WTC11 (cell line): Measurements from ENCODE around the gene DHPS.

Experiments
- CREM ChIP-seq: sonication (generic); formaldehyde crosslinking; IDR thresholded peaks from 2 replicates; pipeline ENCODE4 v1.8.1; 2022; ENCODE audit warnings: mild to moderate bottlenecking, missing genetic modification reagents, moderate library complexity
- JAZF1 ChIP-seq: fragments of 250-450 bp; sonication (Bioruptor Pico); IDR thresholded peaks from 2 replicates; pipeline ENCODE4 v1.9.0; 2021; ENCODE audit warnings: moderate library complexity, mild to moderate bottlenecking, inconsistent platforms
- TP53 ChIP-seq: sonication (generic); formaldehyde crosslinking; IDR thresholded peaks from 2 replicates; pipeline ENCODE4 v1.8.1; 2023; ENCODE audit warnings: mild to moderate bottlenecking, missing genetic modification reagents
- ZNF263 ChIP-seq: sonication (generic); formaldehyde crosslinking; IDR thresholded peaks from 2 replicates; pipeline ENCODE4 v1.8.1; 2022; ENCODE audit warnings: low read depth, mild to moderate bottlenecking, moderate library complexity, missing genetic modification reagents
- TF ChIP-seq, protein P1 (sequence below): sonication (generic); formaldehyde crosslinking; IDR thresholded peaks from 2 replicates; pipeline ENCODE4 v1.8.0; 2022; ENCODE audit warnings: mild to moderate bottlenecking, missing genetic modification reagents
- TF ChIP-seq, protein P2 (sequence below): fragments of 200-600 bp; IDR thresholded peaks from 2 replicates; pipeline ENCODE4 v1.8.0; 2022; ENCODE audit warnings: antibody characterized with exemption
- TF ChIP-seq, protein P3 (sequence below): sonication (generic); formaldehyde crosslinking; IDR thresholded peaks from 2 replicates; pipeline ENCODE4 v1.8.1; 2023; ENCODE audit warnings: mild to moderate bottlenecking, moderate library complexity, missing genetic modification reagents

GRCh38 chr19:12638611-12639182, 43.0 kb downstream of the DHPS start:
- no peak for TF ChIP-seq JAZF1 (CRISPR knock-in tag)
- no peak for TF ChIP-seq TP53 (CRISPR knock-in tag)
- no peak for TF ChIP-seq CREM
- TF ChIP-seq, protein P1, sequence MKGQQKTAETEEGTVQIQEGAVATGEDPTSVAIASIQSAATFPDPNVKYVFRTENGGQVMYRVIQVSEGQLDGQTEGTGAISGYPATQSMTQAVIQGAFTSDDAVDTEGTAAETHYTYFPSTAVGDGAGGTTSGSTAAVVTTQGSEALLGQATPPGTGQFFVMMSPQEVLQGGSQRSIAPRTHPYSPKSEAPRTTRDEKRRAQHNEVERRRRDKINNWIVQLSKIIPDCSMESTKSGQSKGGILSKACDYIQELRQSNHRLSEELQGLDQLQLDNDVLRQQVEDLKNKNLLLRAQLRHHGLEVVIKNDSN, result no peak
- TF ChIP-seq, protein P2, sequence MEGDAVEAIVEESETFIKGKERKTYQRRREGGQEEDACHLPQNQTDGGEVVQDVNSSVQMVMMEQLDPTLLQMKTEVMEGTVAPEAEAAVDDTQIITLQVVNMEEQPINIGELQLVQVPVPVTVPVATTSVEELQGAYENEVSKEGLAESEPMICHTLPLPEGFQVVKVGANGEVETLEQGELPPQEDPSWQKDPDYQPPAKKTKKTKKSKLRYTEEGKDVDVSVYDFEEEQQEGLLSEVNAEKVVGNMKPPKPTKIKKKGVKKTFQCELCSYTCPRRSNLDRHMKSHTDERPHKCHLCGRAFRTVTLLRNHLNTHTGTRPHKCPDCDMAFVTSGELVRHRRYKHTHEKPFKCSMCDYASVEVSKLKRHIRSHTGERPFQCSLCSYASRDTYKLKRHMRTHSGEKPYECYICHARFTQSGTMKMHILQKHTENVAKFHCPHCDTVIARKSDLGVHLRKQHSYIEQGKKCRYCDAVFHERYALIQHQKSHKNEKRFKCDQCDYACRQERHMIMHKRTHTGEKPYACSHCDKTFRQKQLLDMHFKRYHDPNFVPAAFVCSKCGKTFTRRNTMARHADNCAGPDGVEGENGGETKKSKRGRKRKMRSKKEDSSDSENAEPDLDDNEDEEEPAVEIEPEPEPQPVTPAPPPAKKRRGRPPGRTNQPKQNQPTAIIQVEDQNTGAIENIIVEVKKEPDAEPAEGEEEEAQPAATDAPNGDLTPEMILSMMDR, result no peak
- TF ChIP-seq, protein P3, sequence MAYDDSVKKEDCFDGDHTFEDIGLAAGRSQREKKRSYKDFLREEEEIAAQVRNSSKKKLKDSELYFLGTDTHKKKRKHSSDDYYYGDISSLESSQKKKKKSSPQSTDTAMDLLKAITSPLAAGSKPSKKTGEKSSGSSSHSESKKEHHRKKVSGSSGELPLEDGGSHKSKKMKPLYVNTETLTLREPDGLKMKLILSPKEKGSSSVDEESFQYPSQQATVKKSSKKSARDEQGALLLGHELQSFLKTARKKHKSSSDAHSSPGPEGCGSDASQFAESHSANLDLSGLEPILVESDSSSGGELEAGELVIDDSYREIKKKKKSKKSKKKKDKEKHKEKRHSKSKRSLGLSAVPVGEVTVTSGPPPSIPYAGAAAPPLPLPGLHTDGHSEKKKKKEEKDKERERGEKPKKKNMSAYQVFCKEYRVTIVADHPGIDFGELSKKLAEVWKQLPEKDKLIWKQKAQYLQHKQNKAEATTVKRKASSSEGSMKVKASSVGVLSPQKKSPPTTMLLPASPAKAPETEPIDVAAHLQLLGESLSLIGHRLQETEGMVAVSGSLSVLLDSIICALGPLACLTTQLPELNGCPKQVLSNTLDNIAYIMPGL (CRISPR knock-in tag), result no peak
- TF ChIP-seq ZNF263 (CRISPR knock-in tag), result no peak
